GM23248 (cell line): ENCODE measurements around the gene ING5.

ENCODE experiments used
- EZH2 ChIP-seq: fragments of 200-600 bp; sonication (generic); IDR thresholded peaks from 2 replicates; pipeline ENCODE4 v1.6.1; 2018; ENCODE audit warnings: antibody characterized with exemption, mild to moderate bottlenecking; ENCODE audit not compliant: insufficient read depth, poor library complexity, severe bottlenecking
- EZH2phosphoT487 ChIP-seq: fragments of 200-600 bp; sonication (generic); IDR thresholded peaks from 2 replicates; pipeline ENCODE4 v1.6.1; 2018; ENCODE audit warnings: antibody characterized with exemption, moderate library complexity, mild to moderate bottlenecking, low read depth; ENCODE audit not compliant: insufficient read depth

DNA sequence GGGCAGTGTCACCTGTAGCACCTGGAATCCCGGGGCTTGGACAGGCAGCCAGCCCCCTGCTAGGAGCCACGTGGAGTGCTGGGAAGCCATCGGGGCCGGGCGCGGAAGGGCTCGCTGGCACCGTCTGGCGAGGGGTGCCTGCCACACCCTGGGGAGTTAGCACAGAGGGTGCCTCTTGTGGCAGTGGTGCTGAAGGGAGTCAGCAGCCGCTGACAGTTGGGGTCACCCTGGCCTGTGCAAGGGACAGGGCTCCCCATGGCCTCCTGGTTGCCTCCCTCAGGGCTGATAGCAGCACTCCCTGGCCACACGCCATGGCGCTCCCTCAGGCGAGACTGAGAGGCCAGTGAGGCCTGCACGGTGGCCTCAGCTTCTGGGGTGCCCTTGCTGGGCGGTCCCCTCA, 18.7 kb downstream of the ING5 start:
- TF ChIP-seq EZH2 (no peak), EZH2phosphoT487 (no peak)
